IPS-NIHi7 (cell line): ENCODE results near the gene IL11.
"Not testable (repeated sequence)": the region's sequence is repeated elsewhere in the genome, so short reads cannot be mapped to it uniquely, and the experiment has no call there.

Experiments
- DNase-seq: peaks from one replicate; pipeline ENCODE4 v3.0.0; 2012; ENCODE audit warnings: mixed read lengths; ENCODE audit errors: extremely low spot score

IL11 gene

DNA sequence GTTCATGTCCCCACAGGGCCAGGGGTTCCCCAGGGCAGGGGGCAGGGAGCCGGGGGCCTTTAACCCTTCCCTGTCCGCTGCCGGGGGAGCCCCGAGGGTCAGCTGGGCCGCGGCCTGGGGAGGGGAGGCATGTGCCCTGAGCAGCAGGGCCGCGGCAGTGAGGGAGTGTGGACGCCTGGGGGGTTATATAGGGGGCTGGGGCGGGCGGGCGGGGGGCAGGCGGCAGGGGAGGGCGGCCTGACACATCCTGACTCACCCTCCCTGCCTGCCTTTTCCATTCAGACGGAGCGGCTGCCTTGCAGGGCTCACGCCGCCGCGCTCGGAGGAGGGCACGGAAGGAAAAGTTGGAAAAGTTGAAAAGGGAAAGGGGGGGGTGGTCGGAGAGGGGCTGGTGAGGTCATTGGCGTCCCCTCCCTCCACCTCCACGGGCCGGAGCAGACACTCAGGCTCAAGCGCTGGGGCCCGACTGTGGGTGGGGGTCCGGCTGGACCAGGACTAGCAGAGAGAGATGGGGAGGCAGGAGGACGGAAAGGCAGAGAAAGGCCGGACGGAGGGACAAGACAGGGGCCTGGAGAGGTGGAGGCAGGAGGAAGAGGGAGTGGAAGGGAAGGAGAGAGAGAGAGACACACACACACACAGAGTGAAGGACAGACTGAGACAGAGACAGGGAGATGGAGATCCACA is at the start of gene IL11:
IL11 (minus strand) TSS at position 159 of the 684 bp plus-strand sequence; CDS start at position 6, 153 bp downstream.
- DNase-seq, result no peak

GRCh38 chr19:55419624-55420236 is 49.5 kb upstream of the IL11 start:
- DNase-seq, result no peak

DNA sequence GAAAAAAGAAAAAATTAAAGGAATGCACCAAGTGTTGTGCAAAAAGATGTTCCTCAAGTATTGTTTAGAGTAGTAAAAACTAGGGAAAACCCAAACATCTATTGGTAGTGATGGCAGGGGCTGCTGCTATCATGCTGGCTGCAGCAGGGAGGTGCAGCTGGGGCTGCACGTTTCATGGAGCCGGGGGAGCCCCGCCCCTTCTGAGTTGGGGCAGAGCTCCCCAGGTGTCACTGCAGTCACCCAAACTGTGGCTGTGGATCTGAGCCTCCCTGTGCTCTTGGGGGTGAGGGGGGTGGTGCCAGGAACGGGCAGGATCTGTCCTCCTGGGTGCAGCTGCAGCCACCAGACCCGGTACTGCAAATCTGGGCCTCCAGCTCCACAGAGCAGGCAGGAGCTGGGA is 48.8 kb upstream of the IL11 start:
- DNase-seq, result no peak

DNA sequence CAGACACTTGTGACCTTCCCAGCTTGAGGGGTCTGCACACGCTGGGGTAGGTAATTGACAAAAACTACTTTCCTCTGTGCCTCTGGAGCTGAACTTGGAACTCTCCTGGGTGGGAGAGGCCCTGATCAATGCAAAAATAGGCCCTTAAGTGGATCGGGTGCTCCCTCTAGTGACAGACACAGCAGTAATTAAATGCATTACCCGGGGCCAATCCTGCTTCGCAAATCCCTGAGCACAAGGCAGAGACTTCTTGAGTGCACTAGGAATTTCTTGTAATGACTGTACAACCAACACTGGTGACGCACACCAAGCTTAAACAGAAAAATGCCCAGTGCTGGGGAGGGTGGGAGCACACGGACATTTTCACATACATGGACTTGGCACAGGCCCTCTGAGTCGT is 47.9 kb upstream of the IL11 start:
- peak; percentile 84 for DNase-seq

DNA sequence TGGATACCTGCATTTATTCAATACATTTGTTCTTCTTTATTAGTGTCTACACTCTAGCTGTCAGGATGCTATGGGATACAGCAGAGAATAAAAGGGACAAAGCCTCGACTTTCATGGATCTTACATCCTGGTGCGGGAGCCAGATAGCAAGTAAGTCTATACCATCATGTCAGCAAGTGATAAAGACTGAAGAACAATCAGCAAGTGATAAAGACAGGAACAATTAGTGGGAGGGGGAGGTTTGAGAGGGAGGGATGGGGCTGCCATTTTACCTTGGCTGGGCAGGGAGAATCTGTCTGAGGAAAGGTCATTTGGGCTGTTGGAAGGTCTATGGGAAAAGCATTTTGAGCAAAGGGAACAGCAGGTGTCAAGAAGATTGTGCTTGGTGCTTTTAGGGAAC is 39.9 kb upstream of the IL11 start:
- no peak for DNase-seq

GRCh38 chr19:55409179-55409578 is 38.9 kb upstream of the IL11 start:
- DNase-seq, result not testable (repeated sequence)

DNA sequence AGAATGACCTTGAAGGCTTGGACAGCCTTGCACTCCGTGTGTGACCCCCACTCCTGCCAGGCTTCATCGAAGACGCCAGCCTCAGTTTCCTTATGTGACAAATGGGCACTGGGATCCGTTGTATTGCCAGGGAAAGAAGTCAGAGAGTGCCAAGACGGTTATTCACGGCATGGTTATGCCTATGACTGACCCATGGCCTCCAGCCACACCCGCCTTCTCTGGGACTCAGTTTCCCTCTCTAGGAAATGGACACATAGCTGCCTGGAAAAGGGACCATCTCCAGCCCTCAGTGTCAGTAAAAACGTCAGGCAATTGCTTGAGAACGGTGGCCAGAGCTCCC is 38.2 kb upstream of the IL11 start:
- DNase-seq, result no peak

- DNase-seq, result peak; percentile 100
Observed at GRCh38 chr19:55407800-55408532, 37.7 kb upstream of the IL11 start.

DNA sequence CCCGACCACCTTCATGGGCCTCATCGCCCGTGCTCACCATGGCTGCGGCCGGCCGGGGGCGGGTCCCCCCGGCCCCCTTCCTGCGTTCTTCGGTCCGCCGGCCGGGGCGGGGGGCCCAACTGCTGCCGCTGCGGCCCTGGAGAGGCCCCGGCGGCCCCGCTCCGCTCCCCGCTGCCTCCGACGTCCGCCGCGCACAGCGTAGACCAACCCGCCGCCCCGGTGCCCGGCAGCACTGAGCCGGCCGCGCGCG is 37.2 kb upstream of the IL11 start, which contains the start of gene UBE2S:
UBE2S (minus strand) TSS at position 239 of the 250 bp plus-strand sequence; CDS start at position 40, 199 bp downstream.
- DNase-seq, result not testable (repeated sequence)

DNA sequence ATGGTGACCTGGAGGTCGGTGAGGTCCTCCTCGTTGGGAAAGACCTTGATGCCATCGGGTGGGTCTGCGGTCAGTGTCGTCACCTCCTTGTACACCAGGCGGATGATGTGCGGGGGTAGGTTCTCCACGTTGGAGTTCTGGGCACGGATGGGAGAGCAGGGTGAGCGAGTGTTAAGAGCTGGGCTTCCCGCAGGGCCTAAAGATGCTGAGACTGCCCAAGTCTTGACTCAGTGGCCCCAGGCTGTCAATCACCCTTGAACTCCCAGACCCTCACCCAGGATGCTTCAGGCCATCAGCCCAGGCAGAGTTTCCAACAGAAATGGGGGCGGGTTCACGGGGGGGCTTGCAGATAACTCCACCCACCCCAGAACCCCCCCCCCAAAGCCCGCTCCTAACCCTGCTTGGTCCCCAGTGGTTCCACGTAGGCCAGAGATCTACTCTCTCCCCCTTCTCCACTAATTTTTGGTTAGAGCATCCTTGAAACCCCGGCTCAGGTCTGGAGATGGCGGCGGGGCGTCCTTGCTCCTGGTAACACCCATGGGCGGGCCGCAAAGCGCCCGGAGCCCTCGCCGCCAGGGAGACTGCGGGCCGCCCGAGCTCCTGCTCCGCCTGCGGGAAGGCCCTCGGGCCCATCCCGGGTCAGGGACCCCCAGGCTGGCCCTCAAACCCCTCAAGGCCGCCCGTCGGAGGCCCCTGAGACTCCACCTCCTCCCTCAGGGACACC is 36.7 kb upstream of the IL11 start:
- DNase-seq, result no peak

DNA sequence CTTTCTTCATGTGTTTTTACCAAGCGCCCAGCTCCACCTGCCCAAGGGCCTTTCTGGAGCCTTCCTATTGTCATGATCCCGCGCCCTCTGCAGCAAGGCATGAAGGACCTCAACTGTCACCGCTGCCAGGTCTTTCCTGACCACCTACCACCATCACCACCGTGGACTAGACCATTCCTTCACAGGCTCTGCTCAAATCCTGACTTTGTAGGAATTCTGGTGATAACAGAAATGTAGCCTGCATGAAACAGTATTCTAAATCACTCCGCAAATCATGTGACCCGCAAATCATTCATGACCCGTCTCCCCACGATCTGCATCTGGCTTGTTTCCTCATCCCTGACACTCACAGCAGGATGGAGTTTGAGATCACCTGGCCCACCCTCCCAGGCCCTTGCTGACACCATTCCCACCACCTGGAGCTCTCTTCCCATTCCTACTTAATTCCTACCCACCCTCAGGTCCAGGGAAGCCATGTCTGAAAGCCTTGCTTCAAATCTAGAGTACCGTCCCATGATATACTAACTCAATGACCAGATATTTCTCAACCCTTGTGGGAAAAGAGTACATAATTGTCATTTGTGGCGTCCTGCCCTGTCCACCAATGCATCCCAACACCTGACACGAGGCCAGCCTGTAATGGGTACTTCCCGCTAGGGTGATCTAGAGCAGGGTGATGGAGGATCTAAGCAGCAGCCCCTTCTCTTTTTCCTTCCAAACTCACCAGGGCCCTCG is 36.0 kb upstream of the IL11 start:
- no peak for DNase-seq

- DNase-seq, result no peak
Observed at GRCh38 chr19:55405638-55406037, 35.4 kb upstream of the IL11 start.

DNA sequence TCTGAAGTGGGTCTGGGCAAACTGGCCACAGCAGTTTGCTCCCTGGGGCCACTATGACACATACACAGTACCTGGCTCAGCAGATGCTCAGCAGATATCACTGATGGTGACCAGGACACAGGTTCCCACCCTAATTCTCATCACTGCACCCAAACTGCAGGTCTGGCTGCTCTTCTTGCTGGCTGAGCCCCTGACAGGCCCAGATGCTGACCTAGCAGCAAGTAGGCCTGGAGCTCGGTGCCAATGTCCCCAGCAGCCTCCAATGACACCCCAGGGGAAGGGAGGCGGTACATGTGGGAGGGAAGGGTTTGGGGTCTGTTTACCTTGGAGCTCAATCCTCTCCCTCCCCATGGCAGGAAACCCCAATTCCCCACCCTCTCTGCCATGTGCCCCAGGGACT is 32.2 kb upstream of the IL11 start:
- no peak for DNase-seq

DNA sequence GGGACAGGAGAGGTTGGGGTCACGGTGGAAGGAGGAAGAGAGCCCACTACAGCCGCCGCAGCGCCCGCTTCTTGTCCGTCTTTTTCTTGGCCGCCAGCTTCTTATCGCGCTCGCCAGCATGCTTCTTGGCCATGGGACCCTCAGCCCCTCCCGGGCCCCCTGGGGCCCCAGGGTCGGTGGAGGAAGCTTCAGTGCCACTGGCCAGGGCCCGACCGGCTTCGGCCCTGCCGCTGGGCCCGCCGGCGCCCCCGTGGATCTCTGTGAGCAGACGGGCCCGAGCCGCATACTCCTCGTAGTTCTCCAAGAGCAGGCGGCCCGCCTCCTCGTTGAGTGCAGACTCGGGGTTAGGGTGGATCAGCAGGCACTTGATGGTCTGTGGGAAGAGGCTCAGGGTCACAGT is 31.1 kb upstream of the IL11 start:
- not testable (repeated sequence) for DNase-seq

GRCh38 chr19:55400281-55401087 is 30.2 kb upstream of the IL11 start:
- no peak for DNase-seq

GRCh38 chr19:55398200-55398925 is 28.1 kb upstream of the IL11 start:
- DNase-seq, result no peak

DNA sequence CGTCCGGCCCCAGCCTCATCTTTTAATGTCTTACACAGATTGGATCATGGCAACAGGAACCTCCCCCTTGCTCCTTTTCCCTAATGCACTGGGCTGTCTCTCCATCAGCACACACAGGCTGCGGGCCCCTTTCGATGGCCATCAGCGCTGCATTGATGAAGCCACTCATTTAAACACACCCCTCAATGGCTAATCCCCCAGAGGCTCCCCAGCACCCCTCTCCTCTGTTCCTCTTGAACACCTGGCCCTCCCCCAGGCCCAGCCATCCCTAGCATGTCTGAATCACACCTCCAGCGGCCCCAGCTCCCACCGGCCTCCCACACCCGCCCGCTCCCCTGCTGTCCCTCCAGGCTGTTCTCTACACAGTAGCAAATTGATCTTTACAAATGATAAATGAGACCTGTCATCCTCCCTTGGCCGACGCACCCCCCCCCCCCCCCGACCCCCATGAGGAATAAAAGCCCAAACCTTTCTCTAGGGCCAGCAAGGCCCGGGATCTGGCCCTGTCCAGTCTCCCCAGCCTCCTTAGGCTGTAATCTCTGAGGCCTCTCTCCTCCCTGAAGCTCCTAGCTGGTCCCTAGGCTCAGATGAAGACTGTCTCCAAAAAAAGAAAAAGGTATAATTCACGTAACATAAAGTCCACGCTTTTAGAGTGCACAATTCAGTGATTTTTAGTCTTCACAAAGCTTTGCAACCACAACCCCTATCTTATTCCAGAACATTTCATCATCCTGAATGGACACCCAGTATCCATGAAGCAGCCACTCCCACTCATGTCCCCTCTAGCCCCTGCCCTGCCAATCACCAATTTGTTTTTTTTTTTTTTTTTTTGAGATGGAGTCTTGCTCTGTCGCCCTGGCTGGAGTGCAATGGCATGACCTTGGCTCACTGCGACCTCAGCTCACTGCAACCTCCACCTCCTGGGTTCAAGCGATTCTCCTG is 22.8 kb upstream of the IL11 start:
- peak; percentile 52 for DNase-seq

GRCh38 chr19:55391702-55392615 is 21.7 kb upstream of the IL11 start:
- no peak for DNase-seq
